ENCODE results near the gene PDHX.

The PDHX gene

GRCh38 chr11:34957206-34957605 is 40.8 kb downstream of the PDHX start:
- Histone ChIP-seq H3K36me3 (ENCODE audit: insufficient read depth, low read length) (peaks cover 21% of the 10 kb centered on the region; the same call in 1 of the 2 replicates), H3K9me3 (ENCODE audit: insufficient read depth, low read length, severe bottlenecking) (no peaks in the 10 kb centered on the region), H3K4me3 (ENCODE audit: low read depth in 1 of 2, low read length in 2 of 2) (no peak overlapping the region), H3K4me2 (ENCODE audit: insufficient read depth, low read length) (no peak overlapping the region), H2AFZ (ENCODE audit: low read depth, low read length) (no peak overlapping the region), H3K27me3 (ENCODE audit: insufficient read depth, low read length, poor library complexity) (no peaks in the 10 kb centered on the region), H3K9ac (ENCODE audit: low read depth, low read length) (no peak overlapping the region), H4K20me1 (ENCODE audit: insufficient read depth, low read length) (no peaks in the 10 kb centered on the region), H3K4me1 (ENCODE audit: insufficient read depth, low read length) (no peaks in the 10 kb centered on the region), H3K27ac (ENCODE audit: low read length) (no peak overlapping the region), H3K79me2 (ENCODE audit: insufficient read depth, low read length) (no peaks in the 10 kb centered on the region)
- TF ChIP-seq CTCF (IDR thresholded peaks at IDR 0.05; ENCODE audit: borderline replicate concordance, extremely low read depth, low read length, poor library complexity, severe bottlenecking) (no peak), EZH2 (IDR thresholded peaks at IDR 0.05; ENCODE audit: borderline replicate concordance, low read depth, low read length, severe bottlenecking) (no peak)
- ATAC-seq (ENCODE audit: insufficient read depth, low read depth) (no peak), DNase-seq (no peak)

GRCh38 chr11:34957606-34958005 is 41.2 kb downstream of the PDHX start:
- no peaks in the 10 kb centered on the region for H3K79me2 ChIP-seq (ENCODE audit: insufficient read depth, low read length)
- H3K27me3 ChIP-seq (ENCODE audit: insufficient read depth, low read length, poor library complexity): no peaks in the 10 kb centered on the region
- peaks cover 21% of the 10 kb centered on the region; the same call in 1 of the 2 replicates for H3K36me3 ChIP-seq (ENCODE audit: insufficient read depth, low read length)
- H3K9ac ChIP-seq (ENCODE audit: low read depth, low read length): no peak overlapping the region
- ATAC-seq (ENCODE audit: insufficient read depth, low read depth) (no peak), DNase-seq (no peak)
- TF ChIP-seq CTCF (IDR thresholded peaks at IDR 0.05; ENCODE audit: borderline replicate concordance, extremely low read depth, low read length, poor library complexity, severe bottlenecking) (no peak), EZH2 (IDR thresholded peaks at IDR 0.05; ENCODE audit: borderline replicate concordance, low read depth, low read length, severe bottlenecking) (no peak)
- H3K4me3 ChIP-seq (ENCODE audit: low read depth in 1 of 2, low read length in 2 of 2): no peak overlapping the region
- no peak overlapping the region for H3K27ac ChIP-seq (ENCODE audit: low read length)
- no peaks in the 10 kb centered on the region for H3K4me1 ChIP-seq (ENCODE audit: insufficient read depth, low read length)
- H3K4me2 ChIP-seq (ENCODE audit: insufficient read depth, low read length): no peak overlapping the region
- no peaks in the 10 kb centered on the region for H4K20me1 ChIP-seq (ENCODE audit: insufficient read depth, low read length)
- no peaks in the 10 kb centered on the region for H3K9me3 ChIP-seq (ENCODE audit: insufficient read depth, low read length, severe bottlenecking)
- H2AFZ ChIP-seq (ENCODE audit: low read depth, low read length): no peak overlapping the region

GRCh38 chr11:34959770-34960169 is 43.4 kb downstream of the PDHX start:
- Histone ChIP-seq H3K4me3 (ENCODE audit: low read depth in 1 of 2, low read length in 2 of 2) (no peak overlapping the region), H3K27ac (ENCODE audit: low read length) (no peak overlapping the region), H3K36me3 (ENCODE audit: insufficient read depth, low read length) (peaks cover 21% of the 10 kb centered on the region; the same call in 1 of the 2 replicates), H3K4me2 (ENCODE audit: insufficient read depth, low read length) (no peak overlapping the region), H3K27me3 (ENCODE audit: insufficient read depth, low read length, poor library complexity) (no peaks in the 10 kb centered on the region), H3K4me1 (ENCODE audit: insufficient read depth, low read length) (no peaks in the 10 kb centered on the region), H3K9me3 (ENCODE audit: insufficient read depth, low read length, severe bottlenecking) (no peaks in the 10 kb centered on the region), H4K20me1 (ENCODE audit: insufficient read depth, low read length) (no peaks in the 10 kb centered on the region), H2AFZ (ENCODE audit: low read depth, low read length) (no peak overlapping the region), H3K79me2 (ENCODE audit: insufficient read depth, low read length) (no peaks in the 10 kb centered on the region), H3K9ac (ENCODE audit: low read depth, low read length) (no peak overlapping the region)
- TF ChIP-seq EZH2 (IDR thresholded peaks at IDR 0.05; ENCODE audit: borderline replicate concordance, low read depth, low read length, severe bottlenecking): no peak
- no peak for TF ChIP-seq CTCF (IDR thresholded peaks at IDR 0.05; ENCODE audit: borderline replicate concordance, extremely low read depth, low read length, poor library complexity, severe bottlenecking)
- DNase-seq (no peak), ATAC-seq (ENCODE audit: insufficient read depth, low read depth) (no peak)

- peaks cover 25% of the 10 kb centered on the region; the same call in 1 of the 2 replicates for H3K36me3 ChIP-seq (ENCODE audit: insufficient read depth, low read length)
These were observed 43.9 kb downstream of the PDHX start for GRCh38 chr11:34960277-34960676.

More at GRCh38 chr11:34960277-34960676, 43.9 kb downstream of the PDHX start:
- H3K4me3 ChIP-seq (ENCODE audit: low read depth in 1 of 2, low read length in 2 of 2): no peak overlapping the region
- H3K79me2 ChIP-seq (ENCODE audit: insufficient read depth, low read length): no peaks in the 10 kb centered on the region
- H3K27ac ChIP-seq (ENCODE audit: low read length): no peak overlapping the region
- no peak overlapping the region for H2AFZ ChIP-seq (ENCODE audit: low read depth, low read length)
- TF ChIP-seq EZH2 (IDR thresholded peaks at IDR 0.05; ENCODE audit: borderline replicate concordance, low read depth, low read length, severe bottlenecking) (no peak), CTCF (IDR thresholded peaks at IDR 0.05; ENCODE audit: borderline replicate concordance, extremely low read depth, low read length, poor library complexity, severe bottlenecking) (no peak)
- no peaks in the 10 kb centered on the region for H3K27me3 ChIP-seq (ENCODE audit: insufficient read depth, low read length, poor library complexity)
- no peaks in the 10 kb centered on the region for H3K4me1 ChIP-seq (ENCODE audit: insufficient read depth, low read length)
- H3K4me2 ChIP-seq (ENCODE audit: insufficient read depth, low read length): no peak overlapping the region
- no peaks in the 10 kb centered on the region for H4K20me1 ChIP-seq (ENCODE audit: insufficient read depth, low read length)
- H3K9me3 ChIP-seq (ENCODE audit: insufficient read depth, low read length, severe bottlenecking): no peaks in the 10 kb centered on the region
- no peak overlapping the region for H3K9ac ChIP-seq (ENCODE audit: low read depth, low read length)
- DNase-seq (no peak), ATAC-seq (ENCODE audit: insufficient read depth, low read depth) (no peak)

Measured in DND-41 (cell line).